ENCODE data around the gene PTPRD.

The PTPRD gene

GRCh38 chr9:8864545-8864896, 1748.3 kb downstream of the PTPRD start:
- DNase-seq (ENCODE audit: low read depth in 2 of 2) = no peak

GRCh38 chr9:8863886-8864544, 1748.8 kb downstream of the PTPRD start:
- no peak for DNase-seq (ENCODE audit: low read depth in 2 of 2)

DNA sequence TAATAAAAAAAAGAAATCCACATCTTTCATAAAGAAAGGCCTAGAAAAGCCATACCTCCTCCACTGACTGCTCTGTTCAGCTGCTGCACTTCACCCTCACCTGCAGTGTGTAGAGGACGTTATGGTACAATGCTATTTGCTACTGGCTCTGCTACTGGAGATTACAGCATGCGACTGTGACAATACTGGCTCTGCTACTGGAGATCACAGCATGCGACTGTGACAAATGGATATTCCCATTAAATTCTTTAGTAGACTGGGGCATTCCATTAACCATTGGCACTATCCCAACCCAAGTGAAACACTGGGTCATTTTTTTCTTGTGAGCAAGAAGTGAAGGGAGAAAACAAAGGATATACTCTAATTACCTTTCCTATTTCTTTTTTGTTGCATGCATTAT, 1749.7 kb downstream of the PTPRD start:
- DNase-seq (ENCODE audit: low read depth in 2 of 2) = no peak

- no peak for DNase-seq (ENCODE audit: low read depth in 2 of 2)
These were observed 1751.9 kb downstream of the PTPRD start for GRCh38 chr9:8860925-8861324.

GRCh38 chr9:8860086-8860485, 1752.7 kb downstream of the PTPRD start:
- no peak for DNase-seq (ENCODE audit: low read depth in 2 of 2)

DNA sequence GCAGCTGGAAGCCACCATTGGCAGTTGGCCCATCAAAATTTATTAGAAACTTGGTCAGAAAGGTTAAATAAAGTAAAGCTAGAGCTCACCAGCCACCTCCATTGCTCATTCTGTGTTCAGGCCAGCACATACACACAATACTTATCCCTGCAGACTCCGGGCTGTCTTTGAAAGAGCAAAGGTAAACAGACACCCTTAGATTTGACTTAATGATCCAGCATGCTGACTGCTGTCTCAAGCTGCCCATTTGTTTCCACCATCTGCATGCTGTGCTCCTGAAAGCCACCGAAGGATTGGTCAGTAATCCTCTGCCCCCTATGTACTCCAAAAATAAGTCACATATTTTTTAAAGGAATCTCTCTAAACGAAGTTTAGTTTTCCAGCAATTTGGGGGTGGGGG, 1753.4 kb downstream of the PTPRD start:
- no peak for DNase-seq (ENCODE audit: low read depth in 2 of 2)

GRCh38 chr9:8858596-8859161, 1754.1 kb downstream of the PTPRD start:
- DNase-seq (ENCODE audit: low read depth in 2 of 2) = no peak

DNA sequence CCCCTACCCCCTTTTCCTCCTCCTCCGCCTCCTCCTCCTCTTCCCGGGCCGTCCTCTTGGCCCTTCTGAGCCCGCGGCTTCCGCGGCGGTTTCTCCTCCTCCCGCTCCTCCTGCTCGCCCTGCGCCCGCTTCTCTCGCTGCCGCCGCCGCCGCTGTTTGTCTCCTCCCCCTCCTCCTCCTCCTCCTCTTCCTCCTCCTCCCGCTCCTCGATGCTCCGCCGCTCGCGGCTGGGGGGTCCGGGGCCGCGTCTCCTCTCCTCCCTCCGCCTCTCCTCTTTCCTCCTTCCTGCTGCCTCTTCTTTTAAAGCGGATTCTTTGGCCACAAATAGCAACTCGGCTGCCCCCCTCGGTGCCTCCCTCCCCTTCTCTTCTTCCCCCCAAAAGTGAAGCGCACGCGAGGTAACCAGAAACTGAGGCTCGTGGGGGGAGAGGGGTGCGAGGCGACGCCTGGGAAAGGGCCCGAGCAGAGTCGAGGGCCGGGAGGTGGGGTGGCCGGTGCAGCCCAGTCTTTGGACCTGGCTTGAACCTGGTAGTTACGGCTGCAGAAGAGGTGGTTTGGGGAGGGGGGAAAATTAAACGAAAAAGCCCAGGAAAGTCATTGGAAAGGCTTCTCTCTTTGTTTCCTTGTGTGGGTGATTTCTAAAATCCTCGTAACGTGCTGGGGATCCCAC, 1754.7 kb downstream of the PTPRD start:
- DNase-seq (ENCODE audit: low read depth in 2 of 2) = no peak

- no peak for DNase-seq (ENCODE audit: low read depth in 2 of 2)
These were observed 1755.5 kb downstream of the PTPRD start for GRCh38 chr9:8857068-8857925.

DNA sequence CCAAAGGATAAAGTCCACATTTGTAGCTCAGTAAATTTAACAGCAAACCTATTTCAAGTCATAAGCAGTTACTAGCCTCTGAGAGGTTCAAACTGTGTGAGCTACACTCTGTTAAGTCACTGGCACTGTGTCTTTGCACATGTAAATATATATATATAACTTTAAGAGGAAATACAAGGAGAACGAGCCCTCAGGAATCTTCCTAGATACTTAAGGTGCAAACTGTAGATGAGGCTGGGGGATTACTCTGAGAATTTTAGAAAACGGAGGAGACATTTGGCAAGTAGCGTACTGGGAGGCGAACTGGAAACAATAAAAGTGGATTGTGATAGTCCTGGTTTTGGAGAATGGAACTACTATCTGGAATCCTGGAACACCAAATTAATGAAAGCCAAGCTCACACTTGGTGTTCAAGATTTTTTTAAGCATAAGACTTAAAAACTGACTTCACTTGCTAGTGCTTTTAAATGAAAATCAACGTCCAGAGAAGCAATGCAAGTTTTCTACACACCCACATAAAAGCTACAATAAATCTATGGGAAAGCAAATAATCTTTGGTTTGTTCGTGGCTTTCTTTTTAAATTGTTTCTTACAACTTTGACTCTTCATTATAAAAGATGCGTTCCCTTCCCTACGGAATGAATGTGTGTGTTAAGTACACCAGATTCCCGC, 1756.3 kb downstream of the PTPRD start:
- DNase-seq (ENCODE audit: low read depth in 2 of 2) = no peak

DNA sequence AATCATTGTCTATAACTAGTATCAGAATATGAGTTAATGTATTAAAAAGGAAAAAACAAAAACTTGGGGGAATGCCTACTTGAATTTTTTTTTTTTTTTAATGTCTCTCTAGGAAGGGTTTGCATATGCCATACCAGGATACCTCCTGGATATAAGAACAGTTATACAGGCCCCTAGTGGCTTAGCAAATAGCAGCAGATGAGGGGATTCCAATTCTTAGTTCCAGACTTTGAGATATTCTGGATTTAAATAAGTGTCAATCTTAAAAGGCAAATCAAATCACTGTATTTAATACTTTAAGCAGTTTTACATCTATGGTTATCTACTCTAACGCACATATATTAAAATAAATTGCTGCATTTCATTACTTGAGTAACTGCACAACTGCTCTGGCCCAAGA, 1757.8 kb downstream of the PTPRD start:
- DNase-seq (ENCODE audit: low read depth in 2 of 2) = no peak

- DNase-seq (ENCODE audit: low read depth in 2 of 2) = no peak
These were observed 1760.4 kb downstream of the PTPRD start for GRCh38 chr9:8852301-8852864.

DNA sequence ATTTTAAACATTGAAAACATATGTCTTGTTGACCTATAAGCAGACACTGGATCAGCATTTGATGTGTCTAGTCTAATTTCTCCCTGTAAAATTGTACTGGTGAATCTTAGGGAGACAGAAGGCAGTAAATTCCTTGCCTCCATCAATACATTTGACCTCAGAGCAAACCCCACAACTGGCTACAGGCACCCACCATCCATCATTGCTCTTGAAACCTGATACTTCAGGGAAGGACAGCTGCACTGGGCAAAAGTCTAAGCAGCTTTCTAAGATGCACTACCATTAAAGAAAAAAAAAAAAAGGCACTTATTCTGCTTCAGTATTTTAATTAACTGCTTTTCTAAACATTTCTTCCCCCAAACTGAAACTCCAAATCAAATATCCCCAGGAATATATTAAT, 1761.9 kb downstream of the PTPRD start:
- no peak for DNase-seq (ENCODE audit: low read depth in 2 of 2)

GRCh38 chr9:8845808-8846207, 1767.0 kb downstream of the PTPRD start:
- no peak for DNase-seq (ENCODE audit: low read depth in 2 of 2)

DNA sequence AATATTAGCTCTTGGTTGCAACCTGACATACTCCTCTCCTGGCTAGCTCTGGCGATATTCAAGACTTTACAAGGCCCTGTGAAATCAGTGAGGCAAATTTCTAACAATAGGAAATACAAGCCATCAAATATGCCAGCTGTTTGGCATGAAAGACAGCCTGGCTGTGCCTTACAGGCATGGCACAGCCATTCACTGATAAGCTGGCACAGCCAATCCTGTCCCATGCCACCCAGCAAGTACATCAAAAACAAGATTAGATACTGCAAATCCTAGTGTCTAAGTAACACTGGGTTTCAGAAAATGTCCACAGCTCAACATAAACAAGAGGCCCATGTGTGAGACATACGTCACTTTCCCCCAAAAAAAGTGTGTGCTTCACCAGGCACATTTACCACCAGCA, 1767.4 kb downstream of the PTPRD start:
- no peak for DNase-seq (ENCODE audit: low read depth in 2 of 2)

- no peak for DNase-seq (ENCODE audit: low read depth in 2 of 2)
These were observed 1768.3 kb downstream of the PTPRD start for GRCh38 chr9:8844549-8844948.

- DNase-seq (ENCODE audit: low read depth in 2 of 2) = no peak
These were observed 1770.2 kb downstream of the PTPRD start for GRCh38 chr9:8842402-8843193.

DNA sequence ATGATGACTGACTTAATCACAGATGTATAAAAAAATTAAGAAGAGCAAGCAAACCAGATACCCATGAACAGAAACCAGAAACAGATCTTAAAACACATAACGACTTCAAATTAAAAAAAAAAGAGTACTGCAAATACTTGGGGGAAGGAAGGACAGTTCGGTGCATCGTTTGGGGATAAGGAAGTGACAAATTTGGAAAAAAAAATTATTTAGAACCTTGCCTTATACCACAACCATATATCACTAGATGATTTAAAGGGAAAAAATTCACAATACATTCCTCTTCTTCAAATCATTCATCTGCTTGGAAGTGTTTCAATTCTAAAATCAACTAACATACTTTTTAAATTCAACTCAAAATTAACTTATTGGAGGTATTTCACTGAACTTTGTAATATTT, 1774.7 kb downstream of the PTPRD start:
- DNase-seq (ENCODE audit: low read depth in 2 of 2) = no peak

DNA sequence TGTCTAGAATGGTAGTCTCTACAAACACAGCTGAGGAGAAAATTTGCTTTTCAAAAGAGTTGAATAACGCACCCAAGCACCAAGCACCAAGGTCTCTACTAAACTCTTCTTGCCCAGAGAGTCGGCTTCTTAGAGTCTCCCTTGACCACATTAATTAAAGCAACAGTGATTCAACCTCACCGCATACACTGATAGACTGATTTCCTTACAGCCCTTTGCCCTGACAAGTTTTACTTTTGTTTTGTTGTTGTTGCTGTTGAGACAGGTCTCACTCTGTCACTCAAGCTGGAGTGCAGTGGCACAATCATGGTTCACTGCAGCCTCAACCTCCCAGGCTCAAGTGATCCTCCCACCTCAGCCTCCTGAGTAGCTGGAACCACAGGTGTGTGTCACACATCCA, 1777.5 kb downstream of the PTPRD start:
- no peak for DNase-seq (ENCODE audit: low read depth in 2 of 2)

DNA sequence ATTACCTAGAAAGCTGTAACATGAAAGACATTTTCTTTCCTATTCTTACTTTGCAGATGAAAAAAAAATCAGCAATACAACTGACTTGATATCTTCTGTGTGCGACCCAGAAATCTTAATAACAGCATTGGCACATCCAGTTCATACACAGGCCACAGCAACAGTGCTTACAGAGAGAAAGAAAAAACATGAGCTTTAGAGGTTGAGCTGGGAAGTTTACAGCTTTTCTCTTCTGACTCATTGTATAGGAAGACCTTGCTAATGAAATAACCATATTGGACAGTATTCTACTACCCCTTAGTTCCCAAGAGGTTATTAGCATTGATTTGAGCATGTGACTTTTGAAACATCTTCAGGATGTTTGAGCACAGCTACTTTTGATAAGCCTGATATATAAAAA, 1779.8 kb downstream of the PTPRD start:
- DNase-seq (ENCODE audit: low read depth in 2 of 2) = no peak

DNA sequence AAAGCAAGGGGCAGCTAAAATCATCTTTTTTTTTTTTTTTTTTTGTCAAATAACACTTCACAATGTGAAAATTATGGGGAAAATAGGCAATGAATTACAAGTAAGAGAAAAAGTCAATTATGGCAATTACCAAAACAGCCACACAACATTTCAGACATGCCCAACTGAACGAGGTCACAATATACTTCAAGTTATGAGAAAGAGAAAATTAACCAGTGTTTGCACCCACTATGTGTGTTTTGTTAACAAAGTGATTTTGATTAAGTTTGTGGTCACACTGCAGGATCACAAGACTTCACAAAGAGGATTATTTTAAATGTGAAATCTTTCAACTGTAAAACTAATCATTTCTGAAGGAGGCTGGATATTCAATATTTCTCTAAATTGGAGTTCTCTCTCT, 1780.4 kb downstream of the PTPRD start:
- no peak for DNase-seq (ENCODE audit: low read depth in 2 of 2)
